Fibroblast of skin of right quadriceps (primary cell): ENCODE results near the gene TMEM259.

Experiments used
- DNase-seq: peaks from one replicate; pipeline ENCODE4 v3.0.0-alpha.2; 2013

The TMEM259 gene

DNA sequence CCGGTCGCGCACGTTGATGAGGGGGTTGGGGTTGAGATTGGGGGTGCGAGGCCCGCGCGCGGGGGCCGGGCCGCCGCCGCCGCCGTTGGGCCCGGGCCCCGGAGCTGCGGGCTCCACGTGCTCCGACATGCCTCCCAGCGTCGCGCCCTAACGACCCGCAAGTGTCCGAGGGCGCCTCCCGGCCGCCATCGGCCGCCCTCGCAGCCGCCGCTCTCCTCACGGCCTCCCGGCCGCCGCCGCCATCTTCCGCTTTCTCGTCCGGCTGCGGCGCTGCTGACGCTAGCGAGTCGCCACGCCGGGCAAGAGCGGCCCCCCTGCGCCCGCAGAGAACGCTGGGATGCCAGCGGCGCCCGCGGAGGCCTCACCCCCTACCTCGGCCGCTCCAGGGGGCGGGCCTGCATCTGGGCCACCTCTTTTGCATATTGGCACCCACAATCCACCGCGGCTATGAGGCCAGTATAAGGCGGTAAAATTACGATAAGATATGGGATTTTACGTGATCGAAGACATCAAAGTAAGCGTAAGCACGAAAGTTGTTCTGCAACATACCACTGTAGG is at the start of gene TMEM259:
TSS of gene TMEM259 (minus strand) at position 256 of the 558 bp plus-strand sequence. CDS start at position 129, 127 bp downstream.
- peak; percentile 98 for DNase-seq

DNA sequence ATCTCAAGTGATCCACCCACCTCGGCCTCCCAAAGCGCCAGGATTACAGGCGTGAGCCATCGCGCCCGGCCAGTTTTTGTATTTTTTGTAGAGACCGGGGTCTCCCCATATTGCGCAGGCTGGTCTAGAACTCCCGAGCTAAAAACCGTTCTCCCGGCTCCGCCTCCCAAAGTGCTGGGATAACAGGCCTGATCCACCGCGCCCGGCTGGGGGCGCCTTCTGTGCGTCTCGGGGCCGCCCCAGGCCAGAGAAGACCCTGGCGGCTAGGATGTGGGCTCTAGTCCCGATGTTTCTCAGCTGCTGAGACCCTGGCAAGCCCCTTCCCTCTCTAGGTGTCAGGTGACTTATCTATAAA is 49.6 kb upstream of the TMEM259 start:
- DNase-seq, result no peak

- DNase-seq, result no peak
Observed at GRCh38 chr19:1069009-1069779, 48.3 kb upstream of the TMEM259 start.

DNA sequence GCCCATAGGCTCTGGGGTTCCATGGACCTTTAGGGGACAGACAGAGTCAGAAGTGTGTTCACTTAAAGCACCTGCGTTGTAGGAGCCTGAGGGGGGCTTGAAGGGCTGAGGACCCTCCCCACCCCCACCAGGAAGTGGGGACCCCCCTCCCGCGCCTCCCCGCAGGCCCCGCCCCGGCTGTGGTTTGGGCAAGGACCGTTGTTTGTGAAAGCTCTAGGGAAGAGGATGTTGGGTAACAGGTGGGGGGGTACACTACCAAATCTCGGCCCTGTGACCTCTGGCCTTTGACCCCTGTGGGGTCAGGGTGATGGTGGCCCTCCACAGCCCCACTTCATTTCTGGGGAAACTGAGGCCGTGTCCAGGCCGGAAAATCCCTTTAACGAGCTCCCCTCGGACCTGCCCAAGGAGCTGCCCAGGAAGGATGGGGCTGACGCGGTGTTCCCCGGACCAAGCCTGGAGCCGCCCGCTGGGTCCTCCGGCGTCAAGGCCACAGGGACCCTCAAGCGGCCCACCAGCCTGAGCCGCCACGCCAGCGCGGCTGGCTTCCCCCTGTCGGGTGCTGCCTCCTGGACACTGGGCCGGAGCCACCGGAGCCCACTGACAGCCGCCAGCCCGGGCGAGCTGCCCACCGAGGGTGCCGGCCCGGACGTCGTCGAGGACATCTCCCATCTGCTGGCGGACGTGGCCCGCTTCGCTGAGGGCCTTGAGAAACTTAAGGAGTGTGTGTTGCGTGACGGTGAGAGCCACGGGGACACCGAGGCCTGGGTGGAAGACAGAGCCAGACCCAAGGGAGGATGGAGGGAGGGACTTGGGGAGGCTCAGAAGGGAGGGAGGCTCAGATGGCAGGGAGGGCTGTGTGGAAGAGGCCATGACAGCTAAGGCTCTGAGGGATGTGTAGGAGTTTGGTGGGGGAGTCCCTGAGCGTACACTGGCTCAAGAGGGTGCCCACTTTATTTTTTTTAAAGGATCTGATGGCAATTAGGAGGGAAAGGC is 47.4 kb upstream of the TMEM259 start:
- DNase-seq, result no peak

- DNase-seq, result no peak
Observed at GRCh38 chr19:1067341-1067957, 46.5 kb upstream of the TMEM259 start.

DNA sequence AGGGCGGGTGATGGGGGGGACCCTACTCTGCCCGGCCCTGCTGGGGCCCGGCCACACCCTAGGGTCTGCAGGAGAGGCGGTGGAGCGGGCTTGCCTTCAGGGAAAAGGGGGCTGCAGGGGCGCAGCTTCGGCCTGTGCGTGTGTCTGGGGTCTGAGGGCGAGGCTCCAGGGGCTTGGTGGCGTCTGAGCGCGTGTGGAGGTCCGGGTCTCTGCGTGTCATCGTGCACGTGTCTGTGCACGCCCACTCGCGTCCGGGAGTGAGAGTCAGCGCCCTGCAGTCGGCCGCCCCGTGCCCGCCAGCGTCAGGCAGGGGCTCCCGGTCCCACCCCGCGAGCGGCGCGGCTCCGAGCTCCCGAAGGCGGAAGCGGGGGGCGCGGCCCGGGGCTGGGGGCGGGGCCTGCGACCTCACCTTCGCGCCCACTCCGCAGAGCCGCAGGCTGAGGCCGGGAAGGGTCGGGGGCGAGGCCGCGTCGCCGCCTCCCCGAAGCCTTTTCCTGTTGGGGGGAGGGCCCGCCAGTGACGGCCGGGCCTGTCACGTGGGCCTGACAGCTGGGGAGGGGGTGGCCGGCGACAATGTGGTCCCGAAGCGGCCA is 45.9 kb upstream of the TMEM259 start, which contains the start of gene ARHGAP45:
TSS of gene ARHGAP45 (plus strand) at position 420 of the 593 bp plus-strand sequence. CDS start 239 bp downstream, outside the sequence.
- DNase-seq, result no peak

- no peak for DNase-seq
Observed at GRCh38 chr19:1066251-1066747, 45.4 kb upstream of the TMEM259 start.

GRCh38 chr19:1065606-1066109 is 44.7 kb upstream of the TMEM259 start:
- DNase-seq, result no peak

- DNase-seq, result peak; percentile 49
Observed at GRCh38 chr19:1064661-1065605, 44.0 kb upstream of the TMEM259 start.

DNA sequence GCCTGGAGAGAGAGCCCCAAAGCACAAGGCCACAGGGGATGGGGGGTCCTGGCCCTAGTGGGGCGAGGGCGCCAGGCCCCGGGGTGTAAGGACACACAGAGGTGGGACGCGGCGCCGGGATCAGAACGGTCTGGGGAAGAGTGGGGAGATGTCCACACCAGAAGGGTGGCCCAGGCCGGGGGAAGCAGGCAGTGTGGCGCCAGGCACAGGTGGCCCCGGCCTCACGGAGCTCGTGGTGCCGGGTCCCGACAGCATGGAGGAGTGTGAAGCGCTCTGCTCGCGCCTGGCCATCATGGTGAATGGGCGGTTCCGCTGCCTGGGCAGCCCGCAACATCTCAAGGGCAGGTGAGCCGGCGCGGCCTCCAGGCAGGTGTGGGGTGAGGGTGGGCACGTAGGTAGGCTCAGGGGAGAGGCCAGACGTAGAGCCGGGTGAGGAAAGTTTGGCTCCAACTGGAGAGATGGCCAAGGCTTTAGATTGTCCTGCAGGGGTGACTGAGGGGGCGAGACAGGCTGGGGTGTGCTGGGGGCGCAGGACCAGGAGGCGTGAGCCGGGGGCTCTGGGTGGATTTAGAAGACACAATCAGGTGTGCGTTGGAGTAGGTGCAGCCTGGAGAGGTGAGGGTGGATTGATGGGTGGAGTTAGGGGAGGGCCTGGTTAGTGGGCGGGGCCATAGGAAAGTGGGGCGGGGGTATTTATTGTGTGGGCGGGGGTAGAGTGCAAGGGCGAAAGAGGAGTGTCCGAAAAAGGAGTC is 43.2 kb upstream of the TMEM259 start:
- DNase-seq, result no peak

DNA sequence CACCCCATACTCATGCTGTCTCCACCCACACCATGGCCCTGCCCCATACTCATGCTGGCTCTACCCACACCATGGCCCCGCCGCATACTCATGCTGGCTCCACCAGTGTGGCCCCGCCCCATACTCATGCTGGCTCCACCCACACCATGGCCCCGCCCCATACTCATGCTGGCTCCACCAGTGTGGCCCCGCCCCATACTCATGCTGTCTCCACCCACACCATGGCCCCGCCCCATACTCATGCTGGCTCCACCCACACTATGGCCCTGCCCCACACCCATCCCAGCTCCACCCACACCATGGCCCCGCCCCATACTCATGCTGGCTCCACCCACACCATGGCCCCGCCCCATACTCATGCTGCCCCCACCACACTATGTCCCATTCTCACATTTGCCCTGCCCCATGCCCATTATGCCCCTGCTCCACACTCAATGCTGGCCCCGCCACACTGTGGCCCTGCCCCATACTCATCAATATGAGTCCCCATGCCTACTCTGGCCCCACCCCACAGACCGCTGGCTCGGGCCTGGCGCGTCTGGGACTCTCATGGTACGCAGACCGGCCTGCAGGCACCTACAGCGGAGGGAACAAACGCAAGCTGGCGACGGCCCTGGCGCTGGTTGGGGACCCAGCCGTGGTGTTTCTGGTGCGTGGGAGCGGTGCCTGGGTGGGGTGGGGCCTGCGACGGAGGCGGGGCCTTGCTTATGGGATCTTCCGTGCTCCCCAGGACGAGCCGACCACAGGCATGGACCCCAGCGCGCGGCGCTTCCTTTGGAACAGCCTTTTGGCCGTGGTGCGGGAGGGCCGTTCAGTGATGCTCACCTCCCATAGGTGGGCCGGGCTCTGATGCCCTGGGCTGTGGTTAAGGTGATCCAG is 42.3 kb upstream of the TMEM259 start:
- DNase-seq, result no peak

DNA sequence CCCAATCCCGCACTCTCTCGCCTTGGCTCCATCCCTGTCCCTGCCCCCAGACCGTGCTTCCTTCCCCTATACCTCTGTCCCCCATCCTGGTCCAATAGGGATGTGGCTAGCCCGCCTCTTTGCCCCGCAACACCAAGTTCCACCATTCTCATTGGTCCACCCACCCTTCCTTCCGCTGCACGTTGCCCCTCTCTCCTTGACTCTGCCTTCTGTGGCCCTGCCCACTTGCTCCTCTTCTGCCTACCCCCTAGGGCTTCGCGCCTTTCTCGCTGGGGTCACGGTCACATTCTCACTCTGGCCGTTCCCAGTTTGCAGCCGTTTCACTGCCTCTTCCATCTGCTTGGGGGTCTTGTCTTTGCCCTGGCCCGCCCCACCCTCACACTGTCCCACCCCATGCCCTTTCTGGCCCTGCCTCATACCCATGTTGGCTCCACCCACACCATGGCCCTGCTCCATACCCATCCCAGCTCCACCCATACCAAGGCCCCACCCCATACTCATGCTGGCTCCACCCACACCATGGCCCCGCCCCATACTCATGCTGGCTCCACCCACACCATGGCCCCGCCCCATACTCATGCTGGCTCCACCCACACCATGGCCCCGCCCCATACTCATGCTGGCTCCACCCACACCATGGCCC is 41.6 kb upstream of the TMEM259 start:
- no peak for DNase-seq

GRCh38 chr19:1061987-1062386 is 41.1 kb upstream of the TMEM259 start:
- no peak for DNase-seq

DNA sequence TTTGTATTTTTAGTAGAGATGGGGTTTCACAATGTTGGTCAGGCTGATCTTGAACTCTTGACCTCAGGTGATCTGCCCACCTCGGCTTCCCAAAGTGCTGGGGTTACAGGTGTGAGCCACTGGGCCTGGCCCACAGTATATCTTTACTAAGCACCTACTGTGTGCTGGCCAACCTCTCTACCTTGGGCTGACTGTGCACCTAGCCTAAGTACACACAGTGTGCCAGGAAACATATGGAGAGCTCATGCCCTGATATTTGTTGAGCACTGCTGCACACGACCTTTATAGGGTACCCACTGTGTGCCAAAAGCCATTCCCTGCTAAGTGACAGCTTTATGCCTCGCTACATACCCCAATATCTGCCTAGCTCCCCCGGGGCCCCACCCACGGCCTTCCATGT is 39.8 kb upstream of the TMEM259 start:
- no peak for DNase-seq

GRCh38 chr19:1058112-1058511 is 37.2 kb upstream of the TMEM259 start:
- DNase-seq, result no peak

DNA sequence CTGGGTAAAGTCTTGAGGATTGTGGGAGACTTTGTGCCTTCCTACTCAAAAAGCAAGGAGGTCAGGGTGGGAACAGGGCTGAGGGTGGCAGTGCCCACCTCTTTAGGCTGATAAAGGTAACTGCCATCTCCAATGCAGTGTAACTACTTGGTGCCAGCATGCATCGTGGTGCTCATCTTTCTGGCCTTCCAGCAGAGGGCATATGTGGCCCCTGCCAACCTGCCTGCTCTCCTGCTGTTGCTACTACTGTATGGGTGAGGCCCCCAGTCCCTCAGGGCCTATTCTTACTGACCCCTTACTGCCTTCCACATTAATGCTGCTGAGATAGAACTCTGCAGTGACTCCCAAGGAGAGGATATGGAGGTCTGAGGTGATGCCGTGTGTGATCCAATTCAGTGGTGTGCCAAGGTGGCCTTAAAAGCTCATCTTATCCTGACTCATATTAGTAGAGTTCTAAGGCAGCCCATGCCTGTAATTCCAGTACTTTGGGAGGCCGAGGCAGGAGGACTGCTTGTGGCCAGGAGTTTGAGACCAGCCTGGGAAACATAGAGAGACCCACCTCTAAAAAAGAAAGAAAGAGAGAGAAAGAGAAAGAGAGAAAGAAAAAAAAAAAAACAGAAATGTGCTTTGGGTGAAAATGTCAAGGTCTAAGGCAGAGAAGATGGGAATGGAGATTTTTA is 36.4 kb upstream of the TMEM259 start:
- peak; percentile 70 for DNase-seq

DNA sequence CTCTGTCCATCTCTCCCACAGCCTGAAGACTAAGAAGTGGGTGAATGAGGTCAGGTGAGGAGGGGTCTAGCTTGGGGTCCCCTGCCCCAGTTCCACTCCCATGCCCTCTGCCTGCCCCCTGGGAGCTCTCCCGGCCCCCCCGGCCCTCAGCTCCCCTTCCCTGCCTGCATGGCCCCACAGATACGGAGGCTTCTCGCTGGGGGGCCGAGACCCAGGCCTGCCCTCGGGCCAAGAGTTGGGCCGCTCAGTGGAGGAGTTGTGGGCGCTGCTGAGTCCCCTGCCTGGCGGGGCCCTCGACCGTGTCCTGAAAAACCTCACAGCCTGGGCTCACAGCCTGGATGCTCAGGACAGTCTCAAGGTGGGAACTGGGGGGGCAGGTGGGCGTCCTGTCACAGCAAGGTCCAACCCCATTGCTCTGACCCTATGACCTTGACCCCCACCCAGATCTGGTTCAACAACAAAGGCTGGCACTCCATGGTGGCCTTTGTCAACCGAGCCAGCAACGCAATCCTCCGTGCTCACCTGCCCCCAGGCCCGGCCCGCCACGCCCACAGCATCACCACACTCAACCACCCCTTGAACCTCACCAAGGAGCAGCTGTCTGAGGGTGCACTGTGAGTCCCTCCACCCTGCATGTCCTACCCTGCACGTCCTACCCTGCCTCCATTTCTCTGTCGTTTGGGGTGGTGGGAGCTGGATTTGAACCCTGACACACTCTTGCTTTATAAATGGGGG is 35.1 kb upstream of the TMEM259 start:
- no peak for DNase-seq
